ENCODE measurements around the gene BRD4. TPM values are rescaled to one million over a fixed set of nuclear protein-coding genes. Genes with fewer than 3 reads are reported as not detected.
A peak's percentile ranks its signal among the peaks of the same experiment; 100 is the strongest.

Gene BRD4
- total RNA-seq, 1 donor from 2014 or later, result 34.6 TPM

DNA sequence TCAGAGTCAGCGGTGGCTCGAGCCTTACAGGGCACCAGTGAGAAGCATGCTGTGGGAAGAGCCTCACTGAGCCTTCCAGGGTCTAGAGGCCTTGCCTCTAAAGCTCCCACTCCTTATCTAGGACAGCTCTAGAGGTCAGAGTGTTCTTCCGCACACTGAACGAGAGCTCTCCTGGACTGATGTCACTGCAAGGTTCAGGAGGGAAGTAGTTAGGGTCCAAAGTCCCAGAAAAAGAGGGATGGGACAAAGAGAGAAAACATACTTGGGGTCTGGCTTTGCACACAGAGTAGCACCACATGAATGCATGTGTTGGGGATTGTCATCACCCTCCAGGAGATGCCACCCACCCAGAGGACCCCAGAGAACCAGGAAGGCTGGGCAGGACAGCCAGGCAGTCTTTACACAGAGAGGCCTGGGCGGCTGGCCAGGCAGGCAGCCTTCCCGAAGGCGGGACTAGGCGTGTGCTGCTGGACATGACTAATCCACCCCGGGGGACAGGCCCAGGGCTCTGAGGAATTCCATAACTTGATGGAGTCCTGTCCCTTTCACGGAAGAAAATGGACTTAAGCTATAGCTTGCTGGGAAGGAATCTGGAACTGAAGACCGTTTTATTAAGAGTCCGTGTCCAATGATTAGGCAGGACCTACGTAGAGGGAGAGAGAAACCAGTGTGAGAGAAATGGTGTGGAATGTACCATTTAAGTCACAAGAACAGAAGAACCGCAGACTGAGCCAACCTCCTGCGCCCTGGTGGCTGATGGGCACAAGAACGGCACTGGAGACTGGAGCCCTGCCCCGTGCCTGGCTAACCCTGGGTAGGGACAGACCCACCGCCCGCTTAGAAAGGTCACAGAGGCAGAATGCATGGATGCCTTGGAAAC is 83.5 kb downstream of the BRD4 start:
- peak; percentile 85 for DNase-seq

DNA sequence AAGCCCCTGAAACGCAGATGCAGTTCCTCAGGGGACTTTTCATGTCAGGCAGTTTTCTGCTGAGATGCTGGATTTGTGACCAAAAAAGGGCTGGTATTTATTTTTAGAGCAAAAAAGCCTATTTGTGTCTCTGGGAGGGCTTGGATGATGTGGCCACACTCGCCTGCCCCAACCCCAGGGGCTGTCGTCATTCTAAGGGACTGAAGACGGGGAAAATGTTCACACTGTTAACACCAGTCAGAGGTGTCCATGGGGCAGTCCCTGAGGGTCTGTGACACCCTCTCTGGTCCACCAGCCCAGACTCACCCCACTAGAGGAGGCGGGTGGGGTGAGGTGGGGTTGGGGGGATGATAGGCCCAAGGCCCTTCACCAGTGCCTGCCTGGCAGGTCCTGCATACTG is 84.2 kb downstream of the BRD4 start:
- DNase-seq, result no peak

DNA sequence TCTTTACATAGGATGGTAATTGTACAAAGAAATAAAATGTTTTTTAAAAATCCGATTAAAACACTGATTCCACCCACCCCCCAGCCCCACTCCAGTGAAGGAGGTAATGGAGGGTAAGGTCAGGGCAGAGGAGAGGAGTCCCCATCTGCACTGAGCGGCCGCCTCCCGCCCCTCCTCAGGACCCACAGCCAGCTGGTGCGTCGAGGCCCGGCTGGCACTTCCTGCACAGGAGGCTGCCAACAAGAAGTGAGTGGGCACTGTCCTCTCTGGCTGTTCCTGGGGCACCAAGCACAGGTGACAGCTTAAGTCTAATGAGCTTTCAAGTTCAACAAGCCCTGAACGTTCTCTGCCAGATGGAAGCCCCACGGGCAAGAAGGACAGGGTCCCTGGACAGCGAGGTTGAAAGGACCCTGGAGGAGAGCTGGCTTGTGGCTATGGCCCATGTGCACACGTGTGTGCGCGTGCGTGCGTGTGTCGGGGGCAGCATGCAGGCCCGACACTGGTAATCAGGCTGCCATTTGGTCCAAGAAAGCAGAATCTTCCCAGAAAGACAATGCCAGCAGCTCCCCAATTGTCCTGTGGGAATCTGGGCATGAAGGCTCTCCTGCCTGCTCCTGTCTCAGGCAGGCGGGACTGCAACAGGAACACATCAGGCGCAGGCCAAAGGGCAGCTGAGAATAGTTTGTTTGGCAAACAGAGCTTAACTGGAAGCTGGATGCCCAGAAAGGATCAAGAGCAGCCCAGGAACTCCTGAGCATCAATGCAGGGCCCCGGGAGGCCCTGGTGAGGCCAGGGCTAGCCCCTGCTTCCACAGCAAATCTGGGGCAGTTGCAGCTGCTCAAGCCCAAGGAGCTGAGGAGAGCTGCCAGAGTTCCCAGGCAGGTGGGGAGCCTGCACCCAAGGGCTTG is 85.0 kb downstream of the BRD4 start:
- DNase-seq, result peak; percentile 58

DNA sequence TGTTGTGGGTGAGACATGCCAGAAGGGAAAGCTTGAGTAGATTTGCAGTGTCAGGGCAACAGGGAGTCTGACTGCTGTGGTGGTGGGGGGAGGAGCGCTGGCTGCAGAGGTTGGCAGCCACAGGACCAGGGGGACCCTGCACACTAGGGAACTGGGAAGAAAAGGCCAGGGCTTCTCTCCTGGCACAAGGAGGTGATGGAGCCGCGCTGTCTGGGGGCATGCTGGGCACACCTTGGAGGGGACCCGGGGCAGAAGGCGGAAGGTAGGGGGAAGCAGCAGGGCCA is 86.2 kb downstream of the BRD4 start:
- DNase-seq, result no peak

DNA sequence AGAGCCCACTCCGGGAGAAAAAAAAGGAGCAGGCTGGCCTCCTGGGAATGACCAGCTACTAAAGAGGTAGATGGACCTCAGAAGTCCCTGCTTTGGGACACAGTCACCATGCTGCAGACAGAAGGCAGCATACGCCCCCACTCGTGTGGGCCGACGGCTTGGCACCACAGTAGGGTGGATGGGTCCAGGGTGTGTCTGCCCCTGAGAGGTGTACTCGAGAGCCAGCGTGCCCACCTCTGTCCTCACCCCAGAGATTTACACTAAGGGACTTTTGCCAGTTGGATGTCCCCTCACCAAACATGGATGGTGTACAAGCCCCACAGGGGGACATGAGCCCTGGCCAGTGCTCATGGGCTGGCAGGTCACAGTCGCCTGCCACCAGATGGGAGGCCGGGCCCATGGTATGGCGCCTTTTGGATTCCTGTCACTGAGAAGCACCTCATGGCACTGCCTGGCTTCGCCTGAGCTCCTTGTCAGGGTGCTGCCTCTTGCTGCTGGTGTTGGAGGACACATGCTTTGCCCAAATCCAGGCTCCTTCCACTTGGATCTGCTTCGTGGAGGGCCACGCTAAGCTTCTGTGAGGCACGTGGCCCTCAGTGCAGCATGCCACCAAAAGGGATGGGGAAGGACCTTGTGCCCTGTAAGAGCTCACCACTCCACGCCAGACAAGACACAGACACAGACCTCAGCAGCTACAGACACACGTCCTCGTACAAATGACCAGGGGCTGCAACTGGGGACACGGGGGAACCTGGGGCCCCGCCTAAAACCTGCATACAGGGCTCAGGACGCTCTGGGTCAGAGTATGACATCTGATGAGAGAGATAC is 86.8 kb downstream of the BRD4 start:
- DNase-seq, result no peak

DNA sequence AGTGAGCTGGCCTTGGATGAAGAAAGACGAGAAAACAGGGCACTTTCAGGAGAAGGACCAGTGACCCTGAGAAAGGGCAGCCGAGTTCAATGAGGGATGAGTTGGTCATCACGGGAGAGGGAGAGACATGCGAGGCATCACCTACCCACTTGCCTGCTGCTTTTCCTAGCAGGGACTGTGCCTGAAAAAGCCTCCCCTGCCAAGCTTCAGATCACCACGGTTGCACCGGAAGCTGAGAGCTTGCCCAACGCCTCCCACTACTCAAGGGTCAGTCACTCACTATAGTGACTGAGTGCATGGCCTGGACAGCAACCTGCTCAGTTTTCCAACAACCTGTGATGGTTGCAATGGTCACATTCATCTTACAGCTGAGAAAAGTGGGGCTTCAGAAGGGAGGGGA is 87.5 kb downstream of the BRD4 start:
- no peak for DNase-seq

DNA sequence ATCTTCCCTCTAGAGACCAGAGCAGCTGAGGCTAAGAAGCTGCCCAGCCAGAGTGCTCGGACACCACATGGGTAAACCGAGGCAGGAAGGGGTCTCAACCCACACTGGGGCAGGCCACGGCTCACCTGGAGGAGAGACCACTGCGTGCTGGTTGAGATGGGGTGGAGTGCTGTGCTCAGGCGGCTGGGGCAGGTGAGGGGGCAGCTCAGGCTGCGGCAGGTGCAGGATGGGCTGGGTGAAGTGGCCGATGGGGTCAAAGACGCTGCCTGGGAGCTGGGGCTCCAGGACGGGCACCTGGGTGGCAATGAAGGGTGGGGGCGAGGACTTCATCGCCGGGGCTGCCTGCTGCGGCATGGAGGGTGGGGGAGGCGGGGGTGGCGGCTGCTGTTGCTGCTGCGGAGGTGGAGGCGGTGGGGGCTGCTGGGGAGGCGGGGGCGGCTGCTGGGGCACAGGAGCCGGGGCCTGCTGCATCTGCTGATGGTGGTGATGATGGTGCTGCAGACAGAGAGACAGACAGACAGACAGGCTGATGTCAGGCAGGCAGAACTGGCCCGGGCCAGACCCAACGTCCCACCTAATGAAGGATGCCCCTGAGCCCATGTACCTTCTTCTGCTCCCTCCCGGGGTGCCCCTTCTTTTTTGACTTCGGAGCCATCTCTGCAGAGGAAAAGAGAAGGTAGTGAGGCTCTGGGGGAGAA is 88.1 kb downstream of the BRD4 start:
- DNase-seq, result no peak

DNA sequence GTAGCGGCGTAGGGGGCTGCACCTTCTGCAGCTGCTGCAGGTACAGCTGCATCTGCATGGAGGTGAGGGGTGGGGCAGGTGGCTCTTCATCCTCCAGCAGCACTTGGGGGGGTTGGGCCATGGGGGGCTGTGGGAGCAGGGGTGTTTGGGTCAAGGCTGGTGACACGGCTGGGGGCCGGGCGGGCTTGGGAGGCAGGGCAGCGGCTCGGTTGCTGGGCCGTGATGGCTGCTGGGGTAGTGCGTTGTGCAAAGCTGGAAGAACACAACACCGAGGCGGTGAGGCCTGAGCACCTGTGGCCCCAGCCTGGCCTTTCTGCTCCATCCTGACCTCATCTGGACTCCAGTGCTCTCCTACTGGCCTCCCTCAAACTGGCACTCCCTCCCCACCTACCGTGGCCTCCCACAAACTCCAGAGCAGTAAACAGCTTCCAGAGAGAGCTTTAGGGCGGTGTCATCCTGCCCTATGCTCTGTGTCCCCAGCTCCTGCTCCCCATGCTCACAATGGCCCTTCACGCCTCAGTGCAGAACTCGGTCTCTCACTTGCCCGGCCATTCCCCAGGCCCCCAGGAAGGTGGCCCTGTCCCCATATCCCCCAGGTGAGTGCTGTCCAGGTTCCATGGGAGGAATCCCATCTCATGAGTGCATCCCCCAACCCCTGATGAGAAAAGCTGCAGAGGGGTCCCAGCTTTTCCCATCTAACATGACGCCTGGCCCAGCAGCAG is 88.9 kb downstream of the BRD4 start:
- DNase-seq, result no peak

DNA sequence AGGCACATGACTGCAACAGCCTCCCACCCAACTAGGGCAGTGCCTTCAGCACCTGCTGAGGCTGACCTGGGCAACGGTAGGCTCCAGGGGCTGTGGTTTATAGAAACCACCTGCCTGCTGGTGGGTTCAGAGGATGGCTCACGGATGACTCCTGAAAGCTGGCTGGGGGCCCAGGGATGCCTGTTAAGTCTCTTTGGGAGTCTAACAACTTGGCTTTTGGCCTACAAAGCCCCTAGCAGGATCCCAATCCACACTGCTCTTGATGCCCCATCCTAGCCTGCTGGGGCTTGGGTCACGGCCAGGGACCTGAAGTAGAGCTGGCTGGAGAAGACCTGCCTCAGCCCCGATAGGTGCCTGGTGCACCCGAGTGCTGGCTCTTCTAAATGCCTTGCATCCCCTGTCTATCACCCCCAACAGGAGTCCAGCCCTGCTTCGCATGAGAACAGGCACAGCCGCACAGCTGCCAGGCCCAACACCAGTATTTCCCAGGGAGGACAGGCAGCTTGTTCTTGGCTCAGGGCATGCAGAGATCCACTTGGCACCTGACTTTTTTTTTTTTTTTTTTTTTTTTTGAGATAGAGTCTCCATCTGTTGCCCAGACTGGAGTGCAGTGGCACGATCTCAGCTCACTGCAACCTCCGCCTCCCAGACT is 91.0 kb downstream of the BRD4 start:
- DNase-seq, result peak; percentile 75

DNA sequence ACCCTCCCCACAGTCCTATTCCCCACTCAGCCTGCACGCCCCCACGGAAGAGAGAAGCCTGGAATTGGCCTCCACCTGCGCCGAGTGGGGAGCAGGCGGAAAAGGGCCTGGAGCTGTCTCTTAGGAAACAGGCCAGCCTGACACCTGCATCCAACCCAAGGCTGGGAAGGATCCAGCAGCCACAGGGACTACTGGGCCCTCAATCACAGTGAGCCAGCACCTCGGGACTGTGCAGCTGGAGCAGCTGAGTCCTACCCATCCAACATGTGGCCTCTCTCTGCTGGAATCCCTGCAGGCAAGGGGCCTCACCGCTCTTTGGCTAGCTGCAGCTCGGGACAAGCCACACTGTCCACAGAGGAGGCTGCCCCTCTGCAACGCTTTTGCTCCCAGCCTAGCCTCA is 91.8 kb downstream of the BRD4 start:
- peak; percentile 53 for DNase-seq

DNA sequence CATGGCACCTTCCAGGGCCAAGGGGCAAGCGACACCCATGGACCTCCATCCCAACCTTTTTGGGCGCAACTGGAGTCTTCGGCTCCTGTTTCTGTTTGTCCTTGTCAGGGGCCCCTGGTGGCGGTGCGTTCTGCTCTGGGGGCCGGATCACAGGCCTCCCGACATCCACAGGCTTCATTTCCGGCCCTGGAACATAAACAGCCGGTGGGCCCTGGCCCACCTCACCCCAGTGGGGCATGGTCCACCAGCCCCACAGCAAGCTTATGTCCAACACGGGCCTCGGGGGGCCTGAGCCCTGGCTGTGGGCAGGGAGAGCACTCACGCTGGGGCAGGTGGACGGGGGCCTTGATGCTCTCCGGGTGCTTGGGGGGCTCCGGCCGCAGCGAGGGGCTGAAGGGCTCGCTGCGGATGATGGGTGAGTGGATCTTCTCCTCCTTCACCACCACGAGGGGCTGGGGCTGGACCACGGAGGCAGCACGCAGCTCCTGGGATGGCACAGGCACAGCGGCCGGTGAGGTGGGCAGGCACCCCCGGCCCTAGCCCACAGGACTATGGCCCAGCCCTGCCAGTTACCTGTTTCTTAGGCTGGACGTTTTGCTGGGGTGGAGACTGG is 92.9 kb downstream of the BRD4 start:
- DNase-seq, result no peak

DNA sequence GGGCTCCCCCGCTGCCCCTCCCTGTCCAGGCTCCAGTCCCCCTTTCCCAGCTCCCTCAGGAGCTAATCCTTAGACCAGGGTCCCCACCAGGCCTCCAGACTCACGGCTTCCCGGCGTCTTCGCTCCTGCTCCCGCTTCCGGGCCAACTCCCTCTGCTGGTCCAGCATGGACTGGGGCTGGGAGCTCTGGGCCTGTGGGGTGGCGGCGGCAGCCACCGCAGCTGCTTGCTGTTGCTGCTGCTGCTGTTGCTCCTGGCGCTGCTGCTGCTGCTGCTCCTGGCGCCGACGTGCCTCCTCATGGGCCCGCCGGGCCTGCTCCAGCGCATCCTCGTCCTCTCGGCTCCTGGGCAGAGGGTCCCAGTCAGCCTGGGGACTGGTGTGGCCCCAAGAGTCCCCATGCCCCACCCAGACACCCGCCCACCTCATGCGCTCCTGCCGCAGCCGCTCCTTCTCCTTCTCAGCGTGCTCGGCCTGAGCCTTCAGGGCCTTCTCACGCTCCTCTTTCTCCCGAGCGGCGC is 93.6 kb downstream of the BRD4 start:
- DNase-seq, result no peak

DNA sequence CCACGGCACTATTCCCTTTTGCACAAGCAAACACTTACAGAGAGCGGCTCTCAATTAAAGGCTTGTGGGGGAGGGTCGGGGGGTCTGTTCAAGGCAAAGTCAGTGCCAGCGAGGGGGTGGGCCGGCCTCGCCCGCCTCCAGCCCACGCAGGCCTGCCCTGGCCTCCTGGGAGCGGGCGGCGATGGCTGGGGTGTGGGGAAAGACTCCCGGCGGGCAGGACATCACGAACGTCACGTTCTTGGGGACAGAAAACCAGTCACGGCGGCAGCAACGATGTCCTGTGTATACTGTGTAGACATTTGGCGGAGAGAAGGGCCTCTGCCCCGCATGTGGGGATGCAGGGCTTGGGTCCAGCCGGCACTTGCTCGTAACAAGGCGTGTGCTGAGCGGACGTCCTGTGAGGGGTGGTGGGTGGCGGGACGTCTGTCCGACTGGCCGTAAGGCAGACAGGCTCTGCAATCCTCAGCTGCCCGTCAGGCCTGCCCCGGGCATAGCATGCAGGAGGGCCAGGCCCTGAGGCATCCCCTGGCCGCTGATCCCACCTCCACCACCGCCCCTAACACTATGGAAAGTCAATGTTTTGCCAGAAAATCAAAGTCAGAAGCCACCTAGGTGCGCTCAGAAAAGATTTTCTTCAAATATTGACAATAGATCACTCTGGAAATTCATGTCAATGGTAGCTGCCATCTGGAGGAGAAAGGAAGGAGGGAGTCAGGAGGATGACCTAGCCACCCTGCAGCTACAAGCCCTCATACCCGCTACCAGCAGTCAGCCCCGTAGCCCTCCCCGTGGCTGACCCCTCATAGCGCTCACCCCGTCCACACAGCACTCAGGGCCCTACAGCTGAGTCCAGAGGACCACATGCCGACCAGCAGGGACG is 94.3 kb downstream of the BRD4 start:
- DNase-seq, result no peak

DNA sequence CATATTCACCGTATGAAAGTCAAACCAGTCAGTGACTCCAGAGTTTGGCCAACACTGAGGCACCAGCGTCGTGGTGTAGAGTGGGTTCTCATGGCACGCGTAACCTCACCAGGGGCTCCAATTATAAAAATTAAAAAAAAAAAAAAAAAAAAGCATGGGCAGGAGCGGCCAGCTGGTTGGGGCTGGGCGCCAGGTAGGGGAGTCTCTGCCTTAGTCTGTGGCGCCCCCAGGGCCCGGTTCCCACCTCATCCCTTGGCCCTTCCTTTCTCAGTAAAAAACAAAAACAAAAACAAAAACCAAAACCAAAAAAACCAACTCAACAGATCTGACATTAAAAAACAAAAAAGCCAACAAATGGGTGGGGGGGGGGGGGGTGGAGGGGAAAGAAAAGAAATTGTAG is 95.5 kb downstream of the BRD4 start:
- DNase-seq, result no peak

DNA sequence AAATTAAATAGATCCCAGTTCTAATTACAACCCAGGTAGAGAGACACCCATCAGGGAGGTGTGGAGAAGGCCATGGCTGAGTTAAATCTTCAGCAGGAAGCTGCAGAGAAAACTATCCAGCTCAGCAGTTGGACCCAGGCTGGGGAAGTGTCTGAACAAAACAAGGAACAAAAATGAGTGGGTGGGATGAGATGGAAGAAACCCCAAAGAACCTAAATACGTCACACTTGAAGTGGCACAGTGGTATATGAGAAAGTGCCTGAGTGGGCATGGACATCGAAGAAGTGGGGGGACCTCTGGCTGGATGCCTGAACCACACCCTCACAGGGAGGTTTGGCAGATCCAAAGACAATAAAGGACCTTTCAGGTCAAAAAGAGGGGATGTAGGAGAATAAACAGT is 96.6 kb downstream of the BRD4 start:
- no peak for DNase-seq

DNA sequence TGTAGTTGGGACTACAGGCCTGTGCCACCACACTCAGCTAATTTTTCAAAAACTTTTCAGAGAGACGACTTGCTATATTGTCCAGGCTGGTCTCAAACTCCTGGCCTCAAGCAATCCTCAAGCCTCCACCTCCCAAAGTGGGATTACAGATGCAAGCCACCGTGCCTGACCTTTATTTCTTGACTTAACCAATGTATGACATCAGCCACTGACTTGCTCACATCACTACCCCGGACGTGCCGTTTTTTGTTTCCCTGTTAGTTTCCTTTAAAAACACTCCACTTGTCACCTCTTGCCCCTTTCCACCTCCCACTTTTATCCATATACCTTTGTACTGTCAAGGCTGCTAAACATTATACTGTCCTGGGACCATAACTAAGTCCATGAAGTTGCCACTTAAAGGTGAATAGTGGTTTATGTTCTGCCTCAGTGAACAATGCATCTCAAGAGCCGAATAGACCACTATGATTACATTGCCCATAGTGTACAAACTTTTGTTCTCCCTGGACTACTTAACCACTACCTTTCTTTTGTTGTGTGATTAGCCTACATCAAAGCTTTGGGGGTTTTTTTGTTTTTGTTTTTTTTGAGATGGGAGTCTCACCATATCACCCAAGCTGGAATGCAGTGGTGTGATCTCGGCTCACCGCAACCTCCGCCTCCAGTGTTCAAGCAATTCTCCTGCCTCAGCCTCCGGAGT is 97.8 kb downstream of the BRD4 start:
- DNase-seq, result no peak

DNA sequence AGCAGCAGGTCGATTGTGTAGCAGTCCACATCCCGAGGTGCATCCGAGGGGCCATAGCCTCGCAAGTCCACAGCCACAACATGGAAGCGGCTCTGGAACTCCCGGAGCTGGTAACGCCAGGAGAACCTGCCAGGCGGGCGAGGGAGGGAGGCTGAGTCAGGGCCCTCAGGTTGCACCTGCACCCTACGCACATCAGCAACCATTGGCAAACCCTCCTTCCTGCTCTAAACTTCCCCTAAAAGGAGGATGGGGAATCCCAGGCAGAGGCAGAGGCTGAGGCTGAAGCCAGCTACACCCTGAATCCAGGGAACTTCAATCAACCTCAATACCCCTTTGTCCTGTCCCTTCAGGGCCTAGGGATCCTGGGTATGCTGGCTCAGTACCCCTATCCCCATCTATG is 101.1 kb downstream of the BRD4 start:
- no peak for DNase-seq

DNA sequence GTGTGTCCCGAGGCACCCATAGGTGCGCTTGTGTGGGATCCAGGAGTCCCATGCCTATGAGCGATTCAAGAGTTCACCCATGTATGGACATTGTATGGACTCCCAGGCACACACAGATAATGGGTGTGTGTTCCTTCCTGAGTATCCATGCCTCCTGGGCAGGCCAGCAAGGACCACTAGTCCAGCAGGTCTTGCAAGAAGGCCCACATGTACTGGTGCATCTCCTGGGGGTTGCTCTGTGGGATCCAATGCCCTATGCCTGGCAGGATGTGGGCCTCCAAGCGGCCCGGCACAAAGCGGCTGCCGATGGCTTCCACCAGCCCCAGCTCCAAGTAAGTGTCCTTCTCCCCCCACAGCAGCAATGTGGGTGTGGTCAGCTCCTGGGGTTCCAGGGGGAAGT is 105.1 kb downstream of the BRD4 start:
- no peak for DNase-seq
